Measurements from ENCODE around the gene COG4. TPM values are rescaled to one million over a fixed set of nuclear protein-coding genes. Genes with fewer than 3 reads are reported as not detected.

Gene COG4
- total RNA-seq, 2 experiments from 2014 or later = 59.8 to 70.8 TPM

DNA sequence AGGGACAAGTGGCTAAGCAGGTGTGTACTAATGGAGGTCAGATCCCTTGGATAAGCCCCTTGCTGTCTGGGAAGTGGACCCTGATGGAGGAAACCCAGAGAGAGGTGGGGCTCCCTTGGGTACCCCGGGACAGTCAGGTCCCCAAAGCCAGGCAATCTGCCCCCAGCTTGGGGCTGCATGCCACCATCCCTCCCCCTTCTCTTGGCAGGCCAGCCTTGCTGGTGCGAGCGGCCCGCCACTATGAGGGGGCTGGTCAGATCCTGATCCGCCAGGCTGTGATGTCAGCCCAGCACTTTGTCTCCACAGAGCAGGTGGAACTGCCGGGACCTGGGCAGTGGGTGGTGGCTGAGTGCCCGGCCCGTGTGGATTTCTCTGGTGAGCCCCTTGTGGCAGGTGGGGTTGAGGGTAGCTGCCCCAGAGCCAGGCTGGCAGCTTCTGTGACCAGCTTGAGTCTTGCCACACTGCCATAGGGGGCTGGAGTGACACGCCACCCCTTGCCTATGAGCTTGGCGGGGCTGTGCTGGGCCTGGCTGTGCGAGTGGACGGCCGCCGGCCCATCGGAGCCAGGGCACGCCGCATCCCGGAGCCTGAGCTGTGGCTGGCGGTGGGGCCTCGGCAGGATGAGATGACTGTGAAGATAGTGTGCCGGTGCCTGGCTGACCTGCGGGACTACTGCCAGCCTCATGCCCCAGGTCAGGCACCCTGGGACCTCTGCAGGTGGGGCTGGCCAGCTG, 48.9 kb downstream of the COG4 start:
- no peak overlapping the region for H3K27ac Mint-ChIP-seq
- DNase-seq = no peak
- no peaks in the 10 kb centered on the region for H3K9me3 Mint-ChIP-seq
- POLR2A ChIA-PET = no interaction called here
- peaks cover 2% of the 10 kb centered on the region for H3K36me3 Mint-ChIP-seq (ENCODE audit: low read depth)
- no peak overlapping the region for H3K4me3 Mint-ChIP-seq
- CTCF ChIA-PET = interaction anchor here (1.1 to 1.6 kb wide), 2 partner anchors 25 to 92 kb away, joined by 3 read pairs; no protein-coding TSS in a partner anchor
- no peaks in the 10 kb centered on the region for H3K27me3 Mint-ChIP-seq
- peaks cover 21% of the 10 kb centered on the region for H3K4me1 Mint-ChIP-seq

DNA sequence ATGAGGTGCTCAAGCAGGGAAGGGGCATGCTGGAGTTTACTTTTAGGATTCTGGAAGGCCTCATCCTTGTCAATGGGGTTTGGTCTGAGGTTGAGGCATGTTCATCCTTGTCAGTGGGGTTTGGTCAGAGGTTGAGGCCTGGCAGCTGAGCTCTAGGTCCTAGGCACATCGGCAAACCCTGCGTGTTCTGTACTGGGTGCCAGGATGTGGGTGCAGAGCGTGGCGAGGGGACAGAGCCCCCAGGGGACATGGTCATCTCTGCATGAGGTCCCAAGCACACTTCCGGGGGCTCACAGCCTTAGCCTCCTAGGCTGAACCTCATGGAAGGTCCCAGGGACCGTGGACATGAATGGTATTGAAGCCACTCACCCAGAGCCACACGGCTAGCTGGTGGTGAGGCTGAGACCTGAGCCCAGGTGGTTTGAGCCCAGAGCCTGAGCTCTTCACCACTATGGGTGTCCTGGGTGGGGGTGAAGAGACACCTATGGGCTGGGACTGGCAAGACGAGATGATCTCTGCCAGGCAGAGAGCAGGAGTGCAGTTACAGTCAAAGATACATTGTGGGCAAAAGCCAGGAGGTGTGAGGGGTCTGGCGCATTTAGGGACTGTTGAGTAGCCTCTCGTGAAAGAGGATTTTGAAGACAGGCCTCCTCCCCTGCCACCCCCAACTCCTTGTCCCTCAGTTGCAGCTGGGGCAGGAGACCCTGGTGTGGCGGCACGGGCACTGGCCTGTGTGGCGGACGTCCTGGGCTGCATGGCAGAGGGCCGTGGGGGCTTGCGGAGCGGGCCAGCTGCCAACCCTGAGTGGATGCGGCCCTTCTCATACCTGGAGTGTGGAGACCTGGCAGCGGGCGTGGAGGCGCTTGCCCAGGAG, 49.7 kb downstream of the COG4 start:
- CTCF ChIA-PET = interaction anchor here (0.9 to 1.6 kb wide), 4 partner anchors 10 to 91 kb away, joined by 3 to 4 read pairs (median 3); no protein-coding TSS in a partner anchor
- peak; percentile 25 for DNase-seq
- POLR2A ChIA-PET = no interaction called here
- H3K4me3 Mint-ChIP-seq = no peak overlapping the region
- H3K4me1 Mint-ChIP-seq = peaks cover 18% of the 10 kb centered on the region
- peak overlapping the region; percentile 19 for H3K27ac Mint-ChIP-seq
- H3K36me3 Mint-ChIP-seq (ENCODE audit: low read depth) = peaks cover 2% of the 10 kb centered on the region
- no peaks in the 10 kb centered on the region for H3K9me3 Mint-ChIP-seq
- H3K27me3 Mint-ChIP-seq = no peaks in the 10 kb centered on the region

DNA sequence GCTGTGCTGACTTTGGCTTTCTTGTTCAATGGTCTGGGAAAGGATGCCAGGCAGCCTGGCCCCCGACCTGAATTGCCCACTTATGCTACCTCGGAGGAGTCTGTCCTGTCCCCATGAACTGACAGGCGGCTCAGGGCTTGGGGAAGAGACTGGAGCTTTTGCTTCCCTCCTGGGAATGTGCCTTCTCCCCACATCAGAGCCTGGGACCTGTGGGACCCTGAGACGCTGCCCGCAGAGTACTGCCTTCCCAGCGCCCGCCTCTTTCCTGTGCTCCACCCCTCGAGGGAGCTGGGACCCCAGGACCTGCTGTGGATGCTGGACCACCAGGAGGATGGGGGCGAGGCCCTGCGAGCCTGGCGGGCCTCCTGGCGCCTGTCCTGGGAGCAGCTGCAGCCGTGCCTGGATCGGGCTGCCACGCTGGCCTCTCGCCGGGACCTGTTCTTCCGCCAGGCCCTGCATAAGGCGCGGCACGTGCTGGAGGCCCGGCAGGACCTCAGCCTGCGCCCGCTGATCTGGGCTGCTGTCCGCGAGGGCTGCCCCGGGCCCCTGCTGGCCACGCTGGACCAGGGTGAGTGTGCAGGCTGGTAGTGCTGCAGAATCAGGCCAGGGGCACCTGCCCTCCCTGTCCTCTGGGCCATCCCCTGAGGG, 50.4 kb downstream of the COG4 start:
- Mint-ChIP-seq H3K4me1 (peaks cover 16% of the 10 kb centered on the region), H3K27ac (no peak overlapping the region), H3K36me3 (ENCODE audit: low read depth) (peaks cover 2% of the 10 kb centered on the region), H3K9me3 (no peaks in the 10 kb centered on the region), H3K27me3 (no peaks in the 10 kb centered on the region), H3K4me3 (no peak overlapping the region)
- ChIA-PET POLR2A (no interaction called here), CTCF (interaction anchor here (0.9 to 1.6 kb wide), 5 partner anchors 11 to 90 kb away, joined by 3 to 4 read pairs (median 3); no protein-coding TSS in a partner anchor)
- DNase-seq = no peak

DNA sequence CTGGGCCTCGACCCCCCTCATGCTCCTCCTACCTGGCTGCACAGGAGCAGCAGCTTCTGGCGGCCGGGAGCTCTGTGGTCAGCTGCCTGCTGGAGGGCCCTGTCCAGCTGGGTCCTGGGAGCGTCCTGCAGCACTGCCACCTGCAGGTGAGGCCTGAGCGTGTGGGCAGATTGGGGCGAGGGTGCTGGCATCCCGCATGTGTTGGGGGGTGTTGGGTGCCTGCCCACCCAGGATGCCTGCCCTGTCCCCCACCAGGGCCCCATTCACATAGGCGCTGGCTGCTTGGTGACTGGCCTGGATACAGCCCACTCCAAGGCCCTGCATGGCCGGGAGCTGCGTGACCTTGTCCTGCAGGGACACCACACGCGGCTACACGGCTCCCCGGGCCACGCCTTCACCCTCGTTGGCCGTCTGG, 52.4 kb downstream of the COG4 start:
- Mint-ChIP-seq H3K27ac (no peak overlapping the region), H3K4me3 (no peak overlapping the region), H3K4me1 (peaks cover 4% of the 10 kb centered on the region), H3K36me3 (ENCODE audit: low read depth) (no peaks in the 10 kb centered on the region), H3K9me3 (no peaks in the 10 kb centered on the region), H3K27me3 (no peaks in the 10 kb centered on the region)
- no peak for DNase-seq
- CTCF ChIA-PET = interaction anchor here (1.1 to 1.5 kb wide), 2 partner anchors 26 to 90 kb away, joined by 3 read pairs; no protein-coding TSS in a partner anchor
- POLR2A ChIA-PET = no interaction called here

DNA sequence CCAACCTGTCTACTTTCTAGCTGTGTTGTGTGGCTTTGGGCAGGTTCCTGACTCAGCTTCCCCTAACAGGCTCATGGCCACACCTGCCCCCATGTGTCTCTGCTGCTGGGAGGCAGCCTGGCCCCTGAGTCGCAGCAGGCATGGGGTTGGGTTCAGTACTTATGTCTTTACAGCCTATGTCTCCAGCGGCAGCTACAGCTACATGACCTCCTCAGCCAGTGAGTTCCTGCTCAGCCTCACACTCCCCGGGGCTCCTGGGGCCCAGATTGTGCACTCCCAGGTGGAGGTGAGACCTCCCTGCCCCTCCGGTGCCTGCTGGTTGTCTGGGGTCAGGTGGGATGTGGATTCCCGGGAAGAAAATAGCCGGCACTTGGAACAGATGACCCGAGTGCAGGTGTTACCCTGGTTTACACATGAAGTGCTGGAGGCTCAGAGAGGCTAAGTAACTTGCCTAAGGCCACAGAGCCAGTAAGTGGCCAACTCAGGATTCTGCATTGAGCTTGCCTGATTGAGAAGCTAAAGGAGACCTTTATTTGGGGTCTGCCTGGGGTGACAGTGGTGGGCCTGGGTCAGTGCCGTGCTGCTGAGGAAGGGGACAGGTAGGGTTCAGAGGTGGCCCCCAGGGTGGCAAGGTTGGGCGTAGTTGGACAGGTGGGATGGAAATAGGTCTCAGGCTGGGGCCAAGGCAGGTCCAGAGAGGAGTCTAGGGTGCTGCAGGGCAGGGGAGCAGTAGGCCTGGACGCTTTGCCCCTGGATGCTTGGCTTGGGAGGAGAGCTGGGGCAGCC, 53.0 kb downstream of the COG4 start:
- no peaks in the 10 kb centered on the region for H3K36me3 Mint-ChIP-seq (ENCODE audit: low read depth)
- DNase-seq = no peak
- H3K9me3 Mint-ChIP-seq = no peaks in the 10 kb centered on the region
- H3K27me3 Mint-ChIP-seq = no peaks in the 10 kb centered on the region
- ChIA-PET POLR2A (no interaction called here), CTCF (interaction anchor here (1.1 to 1.6 kb wide), 3 partner anchors 8 to 89 kb away, joined by 3 to 4 read pairs (median 3); no protein-coding TSS in a partner anchor)
- no peak overlapping the region for H3K4me3 Mint-ChIP-seq
- H3K27ac Mint-ChIP-seq = no peak overlapping the region
- no peaks in the 10 kb centered on the region for H3K4me1 Mint-ChIP-seq

DNA sequence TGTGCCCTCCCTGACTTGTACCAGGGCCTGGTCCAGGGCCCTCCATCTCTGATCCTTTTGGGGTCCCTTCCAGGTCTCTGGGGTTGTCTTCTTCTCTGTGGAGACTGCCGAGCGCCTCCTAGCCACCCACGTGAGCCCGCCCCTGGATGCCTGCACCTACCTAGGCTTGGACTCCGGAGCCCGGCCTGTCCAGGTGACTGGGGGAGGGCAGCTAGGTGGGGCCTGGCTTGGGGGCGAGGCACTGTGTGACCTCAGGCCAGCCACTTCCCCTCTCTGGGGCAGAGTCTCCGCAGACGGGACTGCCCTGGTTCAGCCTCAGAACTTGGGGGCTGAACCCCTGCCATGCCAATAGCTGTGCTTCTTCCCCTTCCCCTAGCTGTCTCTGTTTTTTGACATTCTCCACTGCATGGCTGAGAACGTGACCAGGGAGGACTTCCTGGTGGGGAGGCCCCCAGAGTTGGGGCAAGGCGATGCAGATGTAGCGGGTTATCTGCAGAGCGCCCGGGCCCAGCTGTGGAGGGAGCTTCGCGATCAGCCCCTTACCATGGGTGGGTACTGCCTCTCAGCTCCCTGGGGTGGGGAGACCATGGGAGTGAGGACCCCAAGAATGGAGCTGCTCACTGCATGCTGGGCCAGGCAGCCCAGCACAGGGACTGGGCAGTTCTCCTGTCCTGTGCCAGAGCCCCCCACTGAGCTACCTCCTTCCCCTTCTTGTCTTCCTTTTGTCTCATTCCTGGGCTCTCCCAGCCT, 54.4 kb downstream of the COG4 start:
- Mint-ChIP-seq H3K4me3 (no peak overlapping the region), H3K27ac (no peak overlapping the region), H3K36me3 (ENCODE audit: low read depth) (no peaks in the 10 kb centered on the region), H3K9me3 (no peaks in the 10 kb centered on the region), H3K27me3 (no peaks in the 10 kb centered on the region), H3K4me1 (no peaks in the 10 kb centered on the region)
- CTCF ChIA-PET = interaction anchor here (0.6 to 1.6 kb wide), 6 partner anchors 8 to 99 kb away, joined by 3 to 4 read pairs (median 3); partner anchors contain the start of gene FCSK
- DNase-seq = no peak
- POLR2A ChIA-PET = no interaction called here

DNA sequence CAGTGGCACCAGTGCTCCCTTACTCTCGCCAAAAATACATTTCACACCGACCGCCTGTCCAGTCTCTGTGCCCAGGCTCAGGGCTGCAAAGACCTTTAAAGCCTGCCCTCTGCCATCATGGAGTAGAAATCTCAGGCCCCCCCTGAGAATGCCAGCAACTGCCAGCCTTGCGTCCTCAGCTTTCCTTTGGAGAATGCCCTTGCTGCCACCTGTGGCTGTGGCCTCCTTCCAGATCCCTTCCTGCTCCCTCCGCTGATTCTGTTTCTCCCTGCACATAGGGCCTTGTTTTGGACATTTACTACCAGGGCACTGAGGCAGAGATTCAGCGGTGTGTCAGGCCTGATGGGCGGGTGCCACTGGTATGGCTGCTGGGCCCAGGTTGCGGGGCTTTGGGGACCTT, 55.7 kb downstream of the COG4 start:
- ChIA-PET CTCF (no interaction called here), POLR2A (no interaction called here)

DNA sequence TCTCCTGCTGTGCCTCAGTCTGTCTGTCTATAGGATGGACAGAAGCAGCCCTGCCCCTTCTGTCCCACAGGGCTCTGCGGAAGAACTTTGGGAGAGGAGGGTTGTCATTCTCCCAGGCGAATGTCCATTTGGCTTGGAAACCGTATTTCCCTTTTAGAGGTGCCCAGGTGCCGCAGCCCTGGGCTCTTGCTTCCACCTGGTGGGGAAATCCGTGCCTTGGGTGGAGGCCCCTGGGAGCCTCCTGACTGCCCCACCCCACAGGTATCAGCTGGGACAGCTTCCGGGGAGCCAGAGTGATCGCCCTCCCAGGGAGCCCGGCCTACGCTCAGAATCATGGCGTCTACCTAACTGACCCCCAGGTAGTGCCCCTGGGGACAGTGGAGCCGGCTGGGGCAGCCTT, 56.2 kb downstream of the COG4 start:
- Mint-ChIP-seq H3K27ac (no peak overlapping the region), H3K9me3 (no peaks in the 10 kb centered on the region), H3K4me1 (no peaks in the 10 kb centered on the region), H3K27me3 (no peaks in the 10 kb centered on the region), H3K36me3 (ENCODE audit: low read depth) (no peaks in the 10 kb centered on the region), H3K4me3 (no peak overlapping the region)
- CTCF ChIA-PET = interaction anchor here (1.0 kb wide), 1 partner anchor 11 kb away, joined by 3 read pairs; no protein-coding TSS in a partner anchor
- POLR2A ChIA-PET = no interaction called here
- DNase-seq = no peak

More for the DNA sequence above, 55.7 kb downstream of the COG4 start:
- no peaks in the 10 kb centered on the region for H3K27me3 Mint-ChIP-seq
- H3K27ac Mint-ChIP-seq = peak overlapping the region; percentile 57
- no peak overlapping the region for H3K4me3 Mint-ChIP-seq
- DNase-seq = no peak
- H3K9me3 Mint-ChIP-seq = no peaks in the 10 kb centered on the region
- H3K36me3 Mint-ChIP-seq (ENCODE audit: low read depth) = no peaks in the 10 kb centered on the region
- H3K4me1 Mint-ChIP-seq = no peaks in the 10 kb centered on the region

DNA sequence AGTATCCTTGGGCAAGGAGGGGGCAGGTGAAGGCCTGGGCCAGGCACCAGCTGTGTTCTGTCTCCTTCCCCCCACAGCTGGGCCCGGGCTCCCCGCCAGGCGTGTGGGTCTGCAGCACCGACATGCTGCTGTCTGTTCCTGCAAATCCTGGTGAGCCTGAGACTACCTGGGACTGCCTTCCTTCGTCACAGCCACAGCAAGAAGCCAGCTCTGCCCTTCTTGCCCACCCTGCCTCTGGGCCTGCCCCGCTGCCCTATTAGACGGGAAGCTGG, 56.6 kb downstream of the COG4 start:
- Mint-ChIP-seq H3K4me3 (no peak overlapping the region), H3K36me3 (ENCODE audit: low read depth) (no peaks in the 10 kb centered on the region), H3K27me3 (no peaks in the 10 kb centered on the region), H3K9me3 (no peaks in the 10 kb centered on the region), H3K4me1 (no peaks in the 10 kb centered on the region), H3K27ac (no peak overlapping the region)
- CTCF ChIA-PET = interaction anchor here (1.0 kb wide), 1 partner anchor 10 kb away, joined by 3 read pairs; no protein-coding TSS in a partner anchor
- DNase-seq = no peak
- POLR2A ChIA-PET = no interaction called here

DNA sequence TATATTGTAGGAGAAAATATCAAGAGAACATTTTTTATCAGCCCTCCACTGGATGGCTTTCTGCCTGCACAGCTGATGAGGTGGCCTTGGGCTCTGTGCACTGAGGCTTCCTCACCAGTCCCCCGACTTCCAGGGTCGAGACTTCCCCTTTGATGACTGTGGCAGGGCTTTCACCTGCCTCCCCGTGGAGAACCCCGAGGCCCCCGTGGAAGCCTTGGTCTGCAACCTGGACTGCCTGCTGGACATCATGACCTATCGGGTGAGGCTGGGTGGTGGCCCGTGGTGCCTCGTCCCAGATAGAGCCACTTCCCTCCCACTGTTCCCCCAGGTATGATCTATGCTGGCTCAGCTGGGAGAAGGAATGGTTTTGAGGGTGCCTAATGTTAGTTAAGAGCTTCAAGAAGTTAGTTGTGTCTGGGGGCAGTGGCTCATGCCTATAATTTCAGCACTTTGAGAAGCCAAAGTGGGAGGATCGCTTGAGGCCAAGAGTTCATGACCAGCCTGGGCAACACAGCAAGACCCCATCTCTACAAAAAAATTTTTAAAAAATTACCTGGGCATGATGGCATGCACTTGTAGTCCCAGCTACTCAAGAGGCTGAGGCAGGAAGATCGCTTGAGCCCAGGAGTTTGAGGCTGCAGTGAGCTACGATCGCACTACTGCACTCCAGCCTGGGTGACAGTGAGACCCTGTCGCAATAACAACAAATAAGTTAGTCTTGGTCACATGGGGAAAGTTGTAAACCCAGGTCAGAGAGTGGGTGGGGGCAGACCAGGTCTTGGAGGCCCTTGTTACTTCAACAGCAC, 57.2 kb downstream of the COG4 start:
- ChIA-PET POLR2A (no interaction called here), CTCF (interaction anchor here (1.0 kb wide), 1 partner anchor 10 kb away, joined by 3 read pairs; no protein-coding TSS in a partner anchor)
- H3K27ac Mint-ChIP-seq = no peak overlapping the region
- no peak for DNase-seq
- H3K4me1 Mint-ChIP-seq = no peaks in the 10 kb centered on the region
- H3K9me3 Mint-ChIP-seq = no peaks in the 10 kb centered on the region
- H3K4me3 Mint-ChIP-seq = no peak overlapping the region
- no peaks in the 10 kb centered on the region for H3K27me3 Mint-ChIP-seq
- H3K36me3 Mint-ChIP-seq (ENCODE audit: low read depth) = no peaks in the 10 kb centered on the region

DNA sequence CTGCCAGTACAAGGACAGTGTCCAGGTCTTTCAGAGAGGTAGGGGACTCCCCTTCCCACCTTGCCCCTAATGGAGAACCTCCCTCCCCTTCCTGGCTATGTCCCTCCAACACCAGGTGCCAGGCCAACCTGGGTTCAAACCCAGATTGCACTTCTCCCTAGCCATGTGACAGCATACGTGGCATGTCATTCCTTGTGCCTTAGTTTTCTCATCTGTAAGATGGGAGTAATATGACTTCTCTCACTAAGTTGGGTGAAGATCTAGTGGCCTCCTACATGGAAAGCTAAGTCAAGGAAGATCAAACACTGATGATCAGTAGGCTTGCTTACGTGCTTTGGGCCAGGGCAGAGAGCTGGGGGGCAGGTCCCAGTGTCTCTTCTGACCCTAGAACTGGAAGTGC, 60.1 kb downstream of the COG4 start:
- ChIA-PET POLR2A (no interaction called here), CTCF (interaction anchor here (0.6 to 1.0 kb wide), 2 partner anchors 33 to 81 kb away, joined by 3 read pairs; no protein-coding TSS in a partner anchor)

More for the DNA sequence above, 60.1 kb downstream of the COG4 start:
- Mint-ChIP-seq H3K36me3 (ENCODE audit: low read depth) (no peaks in the 10 kb centered on the region), H3K27me3 (no peaks in the 10 kb centered on the region), H3K4me3 (no peak overlapping the region), H3K9me3 (no peaks in the 10 kb centered on the region), H3K27ac (no peak overlapping the region), H3K4me1 (no peaks in the 10 kb centered on the region)
- DNase-seq = no peak

Measured in activated CD4-positive, alpha-beta T cell treated with anti-CD3 and anti-CD28 coated beads, Interleukin-2, amount 10 ng/mL, durations not matched to agents 7 days and 5 days (primary cell).